ENCODE results near the gene DR1.
"Not testable (repeated sequence)": the region's sequence is repeated elsewhere in the genome, so short reads cannot be mapped to it uniquely, and the experiment has no call there.

The DR1 gene

DNA sequence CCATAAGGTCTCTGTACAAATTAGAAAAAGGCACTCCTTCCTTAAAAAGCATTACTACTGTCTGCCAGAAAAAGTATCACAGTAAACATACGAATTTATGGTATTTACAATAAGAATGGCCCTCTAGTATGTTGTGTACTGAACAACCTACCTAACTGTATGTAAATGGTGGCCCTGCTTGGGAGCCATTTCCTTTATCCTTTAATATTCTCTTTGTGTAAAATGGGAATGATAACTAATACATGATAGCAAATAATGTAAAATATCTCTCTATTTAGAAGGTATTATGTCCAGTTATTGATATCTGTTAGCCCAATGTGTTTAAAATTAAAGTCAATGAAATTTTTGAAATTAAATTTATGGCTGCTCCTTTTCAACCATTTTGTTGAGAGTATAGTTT, 5.2 kb downstream of the DR1 start:
- peaks cover 14% of the 10 kb centered on the region for H3K79me2 ChIP-seq (ENCODE audit: control insufficient read depth, insufficient read depth, low read length, poor library complexity)
- H3K79me1 ChIP-seq (ENCODE audit: low read length): peaks cover 8% of the 10 kb centered on the region
- no peak overlapping the region for H3K14ac ChIP-seq (ENCODE audit: low read length)
- H4K8ac ChIP-seq (ENCODE audit: low read depth, low read length): no peak overlapping the region
- H3K23ac ChIP-seq (ENCODE audit: low read length): no peak overlapping the region
- H3K18ac ChIP-seq (ENCODE audit: low read length): no peak overlapping the region
- H2AFZ ChIP-seq (ENCODE audit: insufficient read depth, low read length, poor library complexity): no peak overlapping the region
- H4K91ac ChIP-seq (ENCODE audit: low read depth, low read length): no peak overlapping the region
- H3K36me3 ChIP-seq (ENCODE audit: control insufficient read depth in 1 of 2, insufficient read depth in 2 of 2, low read length in 2 of 2): peaks cover 0 to 3% of the 10 kb centered on the region in 2 experiments
- H3K4me3 ChIP-seq (ENCODE audit: low read depth, low read length): no peak overlapping the region
- H2AK5ac ChIP-seq (ENCODE audit: low read length): no peak overlapping the region
- no CpG with 5 or more reads among the region's 1 CpG for WGBS (ENCODE audit: extremely low coverage, insufficient coverage, insufficient read length)
- H3K27me3 ChIP-seq (ENCODE audit: insufficient read depth, low read length): no peaks in the 10 kb centered on the region
- DNase-seq: no peak
- H3K9me3 ChIP-seq (ENCODE audit: insufficient read depth, low read depth, low read length): no peaks in the 10 kb centered on the region
- no peak overlapping the region for H2BK120ac ChIP-seq (ENCODE audit: insufficient read depth, low read length, poor library complexity)
- no peak overlapping the region for H3K27ac ChIP-seq (ENCODE audit: low read depth, low read length)
- H3K4ac ChIP-seq (ENCODE audit: low read depth, low read length): no peak overlapping the region
- no peak overlapping the region for H2BK12ac ChIP-seq (ENCODE audit: low read length)
- no peak overlapping the region for H2BK5ac ChIP-seq (ENCODE audit: low read depth, low read length, poor library complexity)
- no peak overlapping the region for H4K12ac ChIP-seq (ENCODE audit: low read depth, low read length)
- no peak overlapping the region for H3K4me2 ChIP-seq (ENCODE audit: low read length)
- H3K4me1 ChIP-seq (ENCODE audit: control insufficient read depth in 1 of 2, insufficient read depth in 2 of 2, low read length in 2 of 2): no peaks in the 10 kb centered on the region
- H3K9ac ChIP-seq (ENCODE audit: low read length): no peak overlapping the region

DNA sequence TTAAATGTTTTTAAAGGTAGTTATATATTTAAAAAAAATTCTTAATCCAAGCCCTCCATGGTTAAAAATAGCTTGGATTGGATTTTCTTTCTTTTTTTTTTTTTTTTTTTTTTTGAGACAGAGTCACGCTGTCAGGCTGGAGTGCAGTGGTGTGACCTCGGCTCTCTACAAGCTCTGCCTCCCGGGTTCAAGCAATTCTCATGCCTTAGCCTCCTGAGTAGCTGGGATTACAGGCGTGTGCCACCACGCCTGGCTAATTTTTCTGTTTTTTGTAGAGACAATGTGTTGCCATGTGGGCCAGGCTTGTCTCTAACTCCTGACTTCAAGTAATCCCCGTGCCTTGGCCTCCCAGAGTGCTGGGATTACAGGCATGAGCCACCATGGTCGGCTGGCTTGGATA, 5.6 kb downstream of the DR1 start:
- not testable (repeated sequence) for H3K79me1 ChIP-seq (ENCODE audit: low read length); H3K27ac ChIP-seq (ENCODE audit: low read depth, low read length); H2AFZ ChIP-seq (ENCODE audit: insufficient read depth, low read length, poor library complexity); H3K27me3 ChIP-seq (ENCODE audit: insufficient read depth, low read length); H3K36me3 ChIP-seq (ENCODE audit: control insufficient read depth in 1 of 2, insufficient read depth in 2 of 2, low read length in 2 of 2); H3K14ac ChIP-seq (ENCODE audit: low read length); H3K4me2 ChIP-seq (ENCODE audit: low read length); H4K91ac ChIP-seq (ENCODE audit: low read depth, low read length); H3K9ac ChIP-seq (ENCODE audit: low read length); H2BK120ac ChIP-seq (ENCODE audit: insufficient read depth, low read length, poor library complexity); H4K12ac ChIP-seq (ENCODE audit: low read depth, low read length); DNase-seq; H2AK5ac ChIP-seq (ENCODE audit: low read length); H3K4me3 ChIP-seq (ENCODE audit: low read depth, low read length); H3K23ac ChIP-seq (ENCODE audit: low read length); H2BK12ac ChIP-seq (ENCODE audit: low read length); H3K79me2 ChIP-seq (ENCODE audit: control insufficient read depth, insufficient read depth, low read length, poor library complexity); H3K18ac ChIP-seq (ENCODE audit: low read length); H4K8ac ChIP-seq (ENCODE audit: low read depth, low read length); H3K9me3 ChIP-seq (ENCODE audit: insufficient read depth, low read depth, low read length); H3K4me1 ChIP-seq (ENCODE audit: control insufficient read depth in 1 of 2, insufficient read depth in 2 of 2, low read length in 2 of 2); H2BK5ac ChIP-seq (ENCODE audit: low read depth, low read length, poor library complexity)
- peak overlapping the region; percentile 91 for H3K4ac ChIP-seq (ENCODE audit: low read depth, low read length)
- no CpG with 5 or more reads among the region's 7 CpGs for WGBS (ENCODE audit: extremely low coverage, insufficient coverage, insufficient read length)

DNA sequence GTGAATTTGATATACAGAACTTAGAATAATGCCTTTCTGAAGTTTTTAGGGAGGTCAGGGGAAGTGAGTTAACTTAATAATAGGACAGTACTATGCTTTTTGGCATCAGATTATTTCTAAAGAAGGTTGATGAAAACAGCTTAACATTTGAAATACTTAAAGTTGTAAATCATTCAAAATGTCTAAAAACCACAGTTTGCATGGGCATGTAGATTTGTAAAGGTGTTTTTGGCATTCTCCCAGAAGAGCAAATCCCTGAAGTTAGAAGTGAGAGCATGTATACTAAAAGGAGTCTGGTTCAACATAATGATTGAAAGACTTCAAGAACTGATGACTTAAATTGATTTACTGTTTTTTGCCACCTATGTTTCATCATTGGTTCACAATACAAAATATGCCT, 6.7 kb downstream of the DR1 start:
- peaks cover 4 to 8% of the 10 kb centered on the region in 2 experiments for H3K36me3 ChIP-seq (ENCODE audit: control insufficient read depth in 1 of 2, insufficient read depth in 2 of 2, low read length in 2 of 2)
- no peak overlapping the region for H3K18ac ChIP-seq (ENCODE audit: low read length)
- no peaks in the 10 kb centered on the region for H3K79me1 ChIP-seq (ENCODE audit: low read length)
- no peak overlapping the region for H2BK120ac ChIP-seq (ENCODE audit: insufficient read depth, low read length, poor library complexity)
- H2BK5ac ChIP-seq (ENCODE audit: low read depth, low read length, poor library complexity): no peak overlapping the region
- H2AK5ac ChIP-seq (ENCODE audit: low read length): no peak overlapping the region
- no peak overlapping the region for H3K9ac ChIP-seq (ENCODE audit: low read length)
- H3K4me3 ChIP-seq (ENCODE audit: low read depth, low read length): no peak overlapping the region
- H3K9me3 ChIP-seq (ENCODE audit: insufficient read depth, low read depth, low read length): no peaks in the 10 kb centered on the region
- H2AFZ ChIP-seq (ENCODE audit: insufficient read depth, low read length, poor library complexity): no peak overlapping the region
- H3K4me2 ChIP-seq (ENCODE audit: low read length): no peak overlapping the region
- peaks cover 5% of the 10 kb centered on the region for H3K79me2 ChIP-seq (ENCODE audit: control insufficient read depth, insufficient read depth, low read length, poor library complexity)
- H4K8ac ChIP-seq (ENCODE audit: low read depth, low read length): no peak overlapping the region
- no peak overlapping the region for H4K12ac ChIP-seq (ENCODE audit: low read depth, low read length)
- H3K4ac ChIP-seq (ENCODE audit: low read depth, low read length): no peak overlapping the region
- no peak for DNase-seq
- H3K27me3 ChIP-seq (ENCODE audit: insufficient read depth, low read length): no peaks in the 10 kb centered on the region
- H4K91ac ChIP-seq (ENCODE audit: low read depth, low read length): no peak overlapping the region
- H3K23ac ChIP-seq (ENCODE audit: low read length): no peak overlapping the region
- H3K14ac ChIP-seq (ENCODE audit: low read length): no peak overlapping the region
- H3K27ac ChIP-seq (ENCODE audit: low read depth, low read length): no peak overlapping the region
- H2BK12ac ChIP-seq (ENCODE audit: low read length): no peak overlapping the region
- no peaks in the 10 kb centered on the region for H3K4me1 ChIP-seq (ENCODE audit: control insufficient read depth in 1 of 2, insufficient read depth in 2 of 2, low read length in 2 of 2)

DNA sequence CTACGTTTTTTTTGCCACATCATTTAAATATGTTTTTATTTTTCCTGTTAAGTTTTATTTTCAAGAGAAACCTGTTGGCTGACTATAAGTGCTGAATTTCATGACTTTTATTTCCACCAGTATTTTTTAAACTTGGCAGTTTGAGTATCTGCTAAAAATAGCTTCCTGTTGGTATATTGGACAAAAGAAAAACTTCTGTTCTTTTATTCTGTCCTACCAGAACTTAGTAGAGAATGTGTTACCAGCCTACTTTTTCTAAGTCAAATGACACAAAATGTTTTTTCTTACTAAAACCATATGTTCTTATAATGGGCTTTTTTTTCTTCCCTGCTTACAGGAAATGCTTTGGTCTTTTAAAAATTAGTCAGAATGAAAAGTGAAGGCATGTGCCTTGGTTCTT, 7.6 kb downstream of the DR1 start:
- DNase-seq: no peak
- Histone ChIP-seq H4K12ac (ENCODE audit: low read depth, low read length) (no peak overlapping the region), H3K18ac (ENCODE audit: low read length) (no peak overlapping the region), H3K79me1 (ENCODE audit: low read length) (no peaks in the 10 kb centered on the region), H3K27ac (ENCODE audit: low read depth, low read length) (no peak overlapping the region), H2AFZ (ENCODE audit: insufficient read depth, low read length, poor library complexity) (no peak overlapping the region), H3K4me1 (ENCODE audit: control insufficient read depth in 1 of 2, insufficient read depth in 2 of 2, low read length in 2 of 2) (no peaks in the 10 kb centered on the region), H3K4me3 (ENCODE audit: low read depth, low read length) (no peak overlapping the region), H4K91ac (ENCODE audit: low read depth, low read length) (no peak overlapping the region), H3K4me2 (ENCODE audit: low read length) (no peak overlapping the region), H3K9ac (ENCODE audit: low read length) (no peak overlapping the region), H4K8ac (ENCODE audit: low read depth, low read length) (no peak overlapping the region), H3K79me2 (ENCODE audit: control insufficient read depth, insufficient read depth, low read length, poor library complexity) (peaks cover 6% of the 10 kb centered on the region), H3K14ac (ENCODE audit: low read length) (no peak overlapping the region), H2BK5ac (ENCODE audit: low read depth, low read length, poor library complexity) (no peak overlapping the region), H2BK12ac (ENCODE audit: low read length) (no peak overlapping the region), H2AK5ac (ENCODE audit: low read length) (no peak overlapping the region), H3K27me3 (ENCODE audit: insufficient read depth, low read length) (no peaks in the 10 kb centered on the region), H3K9me3 (ENCODE audit: insufficient read depth, low read depth, low read length) (no peaks in the 10 kb centered on the region), H3K36me3 (ENCODE audit: control insufficient read depth in 1 of 2, insufficient read depth in 2 of 2, low read length in 2 of 2) (peaks cover 4 to 12% of the 10 kb centered on the region in 2 experiments), H3K4ac (ENCODE audit: low read depth, low read length) (no peak overlapping the region), H3K23ac (ENCODE audit: low read length) (no peak overlapping the region), H2BK120ac (ENCODE audit: insufficient read depth, low read length, poor library complexity) (no peak overlapping the region)
- WGBS (ENCODE audit: extremely low coverage, insufficient coverage, insufficient read length): no CpG with 5 or more reads among the region's 1 CpG
